Activated CD4-positive, alpha-beta memory T cell treated with anti-CD3 and anti-CD28 coated beads, Interleukin-2, amount 10 ng/mL, durations not matched to agents 7 days and 5 days (primary cell): ENCODE data around the gene DAGLB. TPM values are rescaled to one million over a fixed set of nuclear protein-coding genes. Genes with fewer than 3 reads are reported as not detected.
"Not testable (repeated sequence)": the region's sequence is repeated elsewhere in the genome, so short reads cannot be mapped to it uniquely, and the experiment has no call there.

Source experiments
- CTCF ChIA-PET: fragments of 350-600 bp; sonication (Branson Sonifier 250); formaldehyde crosslinking; loops from one replicate; lab custom pipeline; 2021; ENCODE audit warnings: antibody characterized with exemption, inconsistent platforms; lab: Charles Lee
- POLR2A ChIA-PET: fragments of 350-600 bp; sonication (Branson Sonifier 250); formaldehyde crosslinking; loops from one replicate; lab custom pipeline; 2021; ENCODE audit warnings: antibody characterized with exemption; lab: Charles Lee
- DNase-seq: peaks from one replicate; pipeline ENCODE4 v3.0.0-alpha.2; 2020
- H3K27ac Mint-ChIP-seq: one replicate; pipeline ENCODE4 v1.8.0; 2021; ENCODE audit warnings: mild to moderate bottlenecking, mixed read lengths
- H3K27me3 Mint-ChIP-seq: one replicate; pipeline ENCODE4 v1.8.0; 2021; ENCODE audit warnings: mixed read lengths
- H3K36me3 Mint-ChIP-seq: one replicate; pipeline ENCODE4 v1.8.0; 2021; ENCODE audit warnings: low read depth, mixed read lengths
- H3K4me1 Mint-ChIP-seq: one replicate; pipeline ENCODE4 v1.8.0; 2021; ENCODE audit warnings: mixed read lengths
- H3K4me3 Mint-ChIP-seq: one replicate; pipeline ENCODE4 v1.8.0; 2021; ENCODE audit warnings: mild to moderate bottlenecking, mixed read lengths
- H3K9me3 Mint-ChIP-seq: one replicate; pipeline ENCODE4 v1.8.0; 2021; ENCODE audit warnings: mixed read lengths
- total RNA-seq, 2 experiments: library from RNA; stranded (reverse); gene quantifications; one replicate each; pipeline ENCODE4 v1.2.3, GENCODE V29; 2021

The DAGLB gene
- total RNA-seq, 2 experiments from 2014 or later = 15.7 to 16.5 TPM

DNA sequence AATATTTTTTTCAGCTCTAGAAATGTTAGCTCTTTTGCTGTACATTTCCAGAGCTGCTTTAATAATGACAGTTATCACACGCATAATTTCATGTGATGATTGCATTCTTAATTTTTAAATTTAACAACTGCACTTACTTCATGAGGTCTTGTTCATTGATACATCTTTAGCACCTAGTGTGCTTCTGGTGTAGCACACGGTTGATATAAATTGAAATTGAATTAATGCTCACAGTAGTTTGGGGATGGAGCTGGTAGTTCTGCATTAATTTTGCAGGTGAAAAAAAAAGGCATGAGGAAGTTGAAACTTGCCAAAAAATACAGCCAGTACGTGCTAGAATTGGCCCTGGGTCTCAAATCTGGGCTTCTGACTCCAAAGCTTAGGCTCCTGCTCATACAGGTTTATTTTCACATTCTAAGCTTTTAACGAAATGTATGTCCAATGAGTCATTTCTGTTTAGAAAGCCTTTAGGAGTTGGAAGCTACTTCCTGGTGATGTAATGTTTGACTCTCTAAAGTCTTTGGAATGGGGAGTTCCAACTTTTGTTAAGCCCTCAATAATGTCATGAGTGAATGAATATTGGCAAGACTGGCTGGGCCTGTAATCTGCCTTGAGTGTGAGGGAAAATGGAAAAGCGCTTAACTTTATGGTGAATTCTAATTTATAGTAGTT lies 62.5 kb downstream of the DAGLB start:
- no peak for DNase-seq
- no peaks in the 10 kb centered on the region for H3K9me3 Mint-ChIP-seq
- no peaks in the 10 kb centered on the region for H3K27me3 Mint-ChIP-seq
- no peak overlapping the region for H3K4me3 Mint-ChIP-seq
- ChIA-PET CTCF (interaction anchor here (0.7 to 1.2 kb wide), 2 partner anchors 35 to 743 kb away, joined by 3 to 4 read pairs; no protein-coding TSS in a partner anchor), POLR2A (interaction anchor here (2.6 kb wide), 1 partner anchor 9 kb away, joined by 10 read pairs; no protein-coding TSS in a partner anchor)
- H3K36me3 Mint-ChIP-seq = peaks cover 36% of the 10 kb centered on the region
- peak overlapping the region; percentile 37 for H3K27ac Mint-ChIP-seq
- H3K4me1 Mint-ChIP-seq = peaks cover 63% of the 10 kb centered on the region

DNA sequence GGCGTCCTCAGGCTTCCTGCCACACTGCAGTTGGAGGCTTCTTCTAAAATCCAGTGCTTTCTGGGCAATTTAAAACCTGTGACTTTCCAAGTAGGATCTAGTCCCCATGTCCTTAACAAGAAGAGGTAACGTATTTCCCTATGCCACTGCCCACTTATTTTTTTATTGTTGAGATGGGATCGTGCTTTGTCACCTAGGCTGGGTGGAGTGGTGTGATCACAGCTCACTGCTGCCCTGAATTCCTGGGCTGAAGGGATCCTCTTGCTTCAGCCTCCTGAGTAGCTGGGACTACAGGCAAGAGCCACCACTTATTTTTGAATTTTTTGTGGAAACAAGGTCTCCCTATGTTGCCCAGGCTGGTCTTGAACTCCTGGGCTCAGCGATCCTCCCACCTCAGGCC lies 63.4 kb downstream of the DAGLB start:
- CTCF ChIA-PET = interaction anchor here (0.7 to 1.2 kb wide), 2 partner anchors 34 to 742 kb away, joined by 3 to 4 read pairs; no protein-coding TSS in a partner anchor
- H3K4me3 Mint-ChIP-seq = no peak overlapping the region

DNA sequence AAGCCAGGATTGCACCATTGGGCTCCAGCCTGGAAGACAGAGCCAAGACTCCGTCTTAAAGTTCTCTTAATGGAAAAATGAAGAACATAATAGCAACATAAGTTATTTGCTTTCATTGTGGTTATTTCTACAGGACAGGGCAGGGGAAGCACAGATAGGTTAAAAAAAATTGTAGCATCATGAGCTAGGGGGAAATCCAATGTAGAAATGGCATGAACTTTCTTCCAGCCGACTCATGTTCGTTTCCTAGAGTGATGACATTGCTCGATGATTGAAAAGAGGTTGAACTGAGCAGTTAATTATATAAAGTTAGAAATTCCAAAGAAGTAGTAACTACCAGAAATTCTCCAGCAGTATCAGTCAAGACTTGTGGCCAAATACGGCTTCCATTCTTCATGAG lies 64.9 kb downstream of the DAGLB start:
- H3K27me3 Mint-ChIP-seq = no peaks in the 10 kb centered on the region
- no peaks in the 10 kb centered on the region for H3K9me3 Mint-ChIP-seq
- ChIA-PET CTCF (interaction anchor here (0.5 to 0.9 kb wide), 3 partner anchors 17 to 77 kb away, joined by 3 to 4 read pairs (median 3); no protein-coding TSS in a partner anchor), POLR2A (no interaction called here)
- H3K27ac Mint-ChIP-seq = no peak overlapping the region
- peaks cover 40% of the 10 kb centered on the region for H3K36me3 Mint-ChIP-seq
- no peak overlapping the region for H3K4me3 Mint-ChIP-seq
- H3K4me1 Mint-ChIP-seq = peaks cover 73% of the 10 kb centered on the region
- DNase-seq = no peak

More for the DNA sequence above, 63.4 kb downstream of the DAGLB start:
- peaks cover 69% of the 10 kb centered on the region for H3K4me1 Mint-ChIP-seq
- H3K27me3 Mint-ChIP-seq = no peaks in the 10 kb centered on the region
- DNase-seq = no peak
- H3K9me3 Mint-ChIP-seq = no peaks in the 10 kb centered on the region
- no peak overlapping the region for H3K27ac Mint-ChIP-seq
- POLR2A ChIA-PET = no interaction called here
- H3K36me3 Mint-ChIP-seq = peaks cover 42% of the 10 kb centered on the region

DNA sequence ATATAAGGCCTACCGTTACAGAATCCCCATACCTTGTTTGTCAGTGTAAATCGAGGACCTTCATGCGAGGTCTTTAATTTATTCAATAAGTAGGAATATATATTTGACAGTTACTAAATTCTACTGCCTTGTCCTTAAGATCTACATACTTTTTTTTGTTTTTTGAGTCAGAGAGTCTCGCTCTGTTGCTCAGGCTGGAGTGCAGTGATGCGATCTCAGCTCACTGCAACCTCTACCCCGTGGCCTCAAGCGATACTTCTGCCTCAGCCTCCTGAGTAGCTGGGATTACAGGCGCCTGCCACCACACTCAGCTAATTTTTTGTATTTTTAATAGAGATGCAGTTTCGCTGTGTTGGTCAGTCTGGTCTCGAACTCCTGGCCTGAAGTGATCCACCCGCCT lies 65.9 kb downstream of the DAGLB start:
- H3K9me3 Mint-ChIP-seq, H3K27ac Mint-ChIP-seq, H3K4me3 Mint-ChIP-seq, POLR2A ChIA-PET, DNase-seq, H3K27me3 Mint-ChIP-seq: not testable (repeated sequence)
- CTCF ChIA-PET = interaction anchor here (0.7 kb wide), 1 partner anchor 375 kb away, joined by 3 read pairs; no protein-coding TSS in a partner anchor
- H3K36me3 Mint-ChIP-seq = peaks cover 34% of the 10 kb centered on the region
- H3K4me1 Mint-ChIP-seq = peaks cover 76% of the 10 kb centered on the region

DNA sequence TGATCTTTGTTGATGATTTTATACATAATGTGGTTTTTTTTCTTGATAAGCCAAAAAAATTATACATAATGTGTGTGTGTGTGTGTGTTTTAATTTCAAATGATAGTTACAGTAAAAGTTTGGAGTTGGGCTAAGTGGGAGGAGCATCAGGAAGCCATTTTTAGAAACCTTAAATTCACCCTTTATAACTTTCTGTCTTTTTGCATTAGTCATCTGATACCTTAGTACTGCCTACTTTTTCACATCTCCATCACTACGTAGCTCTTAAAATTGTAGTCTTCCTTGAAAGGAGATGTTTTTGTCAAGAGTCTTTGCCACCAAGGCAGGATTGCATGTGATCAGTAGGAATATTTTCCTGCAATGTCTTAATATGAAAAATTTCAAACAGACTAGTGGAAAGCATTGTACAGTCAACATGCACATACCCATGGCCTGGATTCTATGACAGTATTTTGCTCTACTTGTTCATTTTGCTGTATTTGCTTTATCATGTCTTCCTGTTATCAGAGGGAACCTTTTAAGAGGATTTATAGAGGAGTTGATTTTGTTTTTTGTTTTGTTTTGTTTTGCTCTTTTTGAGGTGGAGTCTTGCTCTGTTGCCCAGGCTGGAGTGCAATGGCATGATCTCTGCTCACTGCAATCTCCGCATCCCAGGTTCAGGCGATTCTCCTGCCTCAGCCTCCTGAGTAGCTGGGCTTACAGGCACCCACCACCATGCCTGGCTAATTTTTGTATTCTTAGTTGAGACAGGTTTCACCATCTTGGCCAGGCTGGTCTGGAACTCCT lies 67.3 kb downstream of the DAGLB start:
- Mint-ChIP-seq H3K9me3 (no peaks in the 10 kb centered on the region), H3K4me1 (peaks cover 72% of the 10 kb centered on the region), H3K27me3 (no peaks in the 10 kb centered on the region), H3K4me3 (no peak overlapping the region), H3K27ac (peak overlapping the region; percentile 17), H3K36me3 (peaks cover 33% of the 10 kb centered on the region)
- DNase-seq = no peak
- ChIA-PET CTCF (no interaction called here), POLR2A (no interaction called here)

DNA sequence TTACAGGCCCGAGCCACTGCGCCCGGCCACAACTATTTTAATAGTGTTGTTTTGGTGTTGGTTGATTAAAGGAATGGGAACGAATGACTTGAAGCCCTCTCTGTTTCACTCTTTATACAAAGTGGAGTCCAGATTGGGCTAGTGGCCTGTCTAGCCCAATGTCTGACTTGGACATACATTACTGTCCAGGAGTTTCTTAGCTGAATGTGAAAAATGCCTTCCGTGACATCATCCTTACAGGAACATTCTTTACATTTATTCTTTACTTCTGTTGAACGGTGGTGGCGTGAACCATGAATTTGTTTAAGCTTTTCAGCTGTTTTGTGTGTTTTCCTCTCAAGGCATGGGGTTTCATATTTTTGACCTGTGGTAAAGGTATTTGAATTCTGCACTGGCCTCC lies 67.9 kb downstream of the DAGLB start:
- ChIA-PET POLR2A (no interaction called here), CTCF (no interaction called here)
- Mint-ChIP-seq H3K4me1 (peaks cover 69% of the 10 kb centered on the region), H3K9me3 (no peaks in the 10 kb centered on the region), H3K27ac (peak overlapping the region; percentile 16), H3K27me3 (no peaks in the 10 kb centered on the region), H3K36me3 (peaks cover 36% of the 10 kb centered on the region), H3K4me3 (no peak overlapping the region)
- no peak for DNase-seq

DNA sequence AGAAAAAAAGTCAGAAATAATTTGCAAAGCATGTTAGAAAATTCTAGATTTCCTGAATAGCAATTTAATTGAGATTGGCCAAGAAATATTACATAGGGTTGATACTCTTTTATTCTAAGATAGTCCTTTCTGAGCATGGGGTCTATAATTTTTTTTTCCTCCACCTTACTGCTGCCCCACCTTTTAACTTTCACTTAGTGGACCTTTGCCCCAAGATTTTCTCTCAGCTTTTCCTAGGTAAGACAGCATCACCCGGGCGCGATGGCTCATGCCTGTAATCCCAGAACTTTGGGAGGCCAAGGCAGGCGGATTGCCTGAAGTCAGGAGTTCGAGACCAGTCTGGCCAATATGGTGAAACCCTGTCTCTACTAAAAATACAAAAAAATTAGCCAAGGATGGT lies 69.2 kb downstream of the DAGLB start:
- Mint-ChIP-seq H3K36me3 (peaks cover 32% of the 10 kb centered on the region), H3K4me1 (peaks cover 61% of the 10 kb centered on the region)
- DNase-seq, CTCF ChIA-PET, H3K4me3 Mint-ChIP-seq, H3K27me3 Mint-ChIP-seq, H3K9me3 Mint-ChIP-seq, H3K27ac Mint-ChIP-seq: not testable (repeated sequence)
- POLR2A ChIA-PET = interaction anchor here (0.6 kb wide), 1 partner anchor 95 kb away, joined by 3 read pairs; no protein-coding TSS in a partner anchor

DNA sequence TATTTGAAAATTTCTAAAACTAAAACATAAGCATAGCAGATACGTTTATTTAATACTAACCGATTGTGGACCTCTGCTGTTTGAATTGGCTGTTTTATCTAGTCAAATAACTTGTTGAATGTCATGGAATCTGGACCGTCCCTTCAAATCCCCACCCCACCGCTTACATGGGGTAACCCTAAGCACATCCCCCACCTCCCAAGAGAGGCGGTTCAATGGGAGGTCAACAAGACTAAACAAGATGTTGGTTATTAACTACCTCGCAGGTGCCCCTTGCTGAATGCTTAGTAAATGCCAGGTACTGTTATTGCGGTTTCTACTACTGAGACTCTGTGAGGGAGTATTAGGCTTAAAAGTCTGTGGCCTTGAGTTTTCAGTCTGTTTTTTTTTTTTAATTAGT lies 70.9 kb downstream of the DAGLB start:
- peak overlapping the region; percentile 52 for H3K27ac Mint-ChIP-seq
- no peaks in the 10 kb centered on the region for H3K27me3 Mint-ChIP-seq
- no peak for DNase-seq
- POLR2A ChIA-PET = interaction anchor here (0.9 to 1.5 kb wide), 3 partner anchors 9 to 23 kb away, joined by 3 to 10 read pairs (median 3); no protein-coding TSS in a partner anchor
- H3K4me3 Mint-ChIP-seq = peak overlapping the region; percentile 64
- peaks cover 53% of the 10 kb centered on the region for H3K4me1 Mint-ChIP-seq
- H3K9me3 Mint-ChIP-seq = no peaks in the 10 kb centered on the region
- peaks cover 29% of the 10 kb centered on the region for H3K36me3 Mint-ChIP-seq
- CTCF ChIA-PET = interaction anchor here (0.7 to 0.8 kb wide), 3 partner anchors 15 to 26 kb away, joined by 3 to 4 read pairs (median 3); no protein-coding TSS in a partner anchor

DNA sequence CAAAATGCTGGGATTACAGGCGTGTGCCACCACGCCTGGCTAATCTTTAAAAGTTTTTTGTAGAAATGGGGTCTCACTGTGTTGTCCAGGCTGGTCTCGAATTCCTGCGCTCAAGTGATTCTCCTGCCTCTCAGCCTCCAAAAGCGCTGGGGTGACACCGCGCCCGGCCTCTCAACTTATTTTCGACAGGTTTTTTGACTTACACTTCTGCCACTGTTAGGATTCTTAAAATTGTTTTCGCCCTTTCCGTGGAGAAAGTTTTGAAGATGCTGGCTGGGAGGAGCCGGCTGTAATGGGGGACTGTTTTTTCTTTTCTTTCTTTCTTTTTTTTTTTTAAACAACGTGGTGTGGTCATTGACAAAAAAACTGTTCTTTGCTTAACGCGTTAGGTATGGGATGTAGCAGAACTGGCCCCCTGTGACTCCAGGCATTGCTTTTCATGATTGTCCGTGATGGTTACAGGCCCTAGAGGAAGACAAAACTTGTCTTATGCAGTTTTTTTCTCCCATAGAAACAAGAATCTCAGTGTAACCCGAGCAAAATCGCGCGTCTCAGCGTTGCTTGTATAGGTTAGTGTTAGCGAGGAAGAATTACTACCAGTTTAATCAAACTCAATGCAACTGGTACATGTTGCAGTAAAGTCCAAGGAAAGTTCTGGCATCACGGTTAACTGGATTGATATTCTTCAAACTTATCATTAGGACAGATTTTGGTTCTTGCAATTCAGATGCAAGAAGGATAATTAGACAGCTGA lies 72.2 kb downstream of the DAGLB start:
- H3K4me1 Mint-ChIP-seq = peaks cover 41% of the 10 kb centered on the region
- peak overlapping the region; percentile 92 for H3K4me3 Mint-ChIP-seq
- POLR2A ChIA-PET = interaction anchor here (1.5 kb wide), 1 partner anchor 11 kb away, joined by 10 read pairs; no protein-coding TSS in a partner anchor
- peaks cover 25% of the 10 kb centered on the region for H3K36me3 Mint-ChIP-seq
- H3K27me3 Mint-ChIP-seq = no peaks in the 10 kb centered on the region
- DNase-seq = peak; percentile 38
- CTCF ChIA-PET = no interaction called here
- peak overlapping the region; percentile 83 for H3K27ac Mint-ChIP-seq
- no peaks in the 10 kb centered on the region for H3K9me3 Mint-ChIP-seq

DNA sequence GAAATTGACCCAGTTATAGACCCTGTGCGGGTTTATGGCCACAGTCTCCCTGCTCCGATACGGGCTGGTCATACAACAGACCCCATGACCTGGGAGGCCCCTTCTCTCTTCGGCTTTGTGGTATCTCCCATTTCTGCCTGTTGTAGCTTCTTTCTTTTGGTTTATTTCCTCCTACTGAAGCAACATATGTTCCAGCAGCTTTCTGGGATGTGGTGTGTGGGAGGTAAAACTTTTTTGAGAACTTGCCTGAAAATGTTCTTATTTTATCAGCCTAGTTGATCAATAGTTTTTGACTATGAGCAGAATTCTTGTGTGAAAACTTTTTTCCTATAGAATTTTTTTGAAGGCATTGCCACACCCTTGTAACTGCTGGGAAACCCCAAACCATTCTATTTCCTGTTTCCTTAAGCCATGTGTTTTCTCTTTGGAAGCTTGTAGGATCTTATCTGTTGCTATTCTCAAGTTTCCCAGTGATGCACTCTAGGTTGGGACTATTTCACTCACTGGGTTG lies 80.0 kb downstream of the DAGLB start:
- H3K27ac Mint-ChIP-seq = no peak overlapping the region
- H3K27me3 Mint-ChIP-seq = no peaks in the 10 kb centered on the region
- CTCF ChIA-PET = no interaction called here
- no peaks in the 10 kb centered on the region for H3K36me3 Mint-ChIP-seq
- peaks cover 7% of the 10 kb centered on the region for H3K4me1 Mint-ChIP-seq
- no peak overlapping the region for H3K4me3 Mint-ChIP-seq
- no peak for DNase-seq
- POLR2A ChIA-PET = no interaction called here
- H3K9me3 Mint-ChIP-seq = no peaks in the 10 kb centered on the region

DNA sequence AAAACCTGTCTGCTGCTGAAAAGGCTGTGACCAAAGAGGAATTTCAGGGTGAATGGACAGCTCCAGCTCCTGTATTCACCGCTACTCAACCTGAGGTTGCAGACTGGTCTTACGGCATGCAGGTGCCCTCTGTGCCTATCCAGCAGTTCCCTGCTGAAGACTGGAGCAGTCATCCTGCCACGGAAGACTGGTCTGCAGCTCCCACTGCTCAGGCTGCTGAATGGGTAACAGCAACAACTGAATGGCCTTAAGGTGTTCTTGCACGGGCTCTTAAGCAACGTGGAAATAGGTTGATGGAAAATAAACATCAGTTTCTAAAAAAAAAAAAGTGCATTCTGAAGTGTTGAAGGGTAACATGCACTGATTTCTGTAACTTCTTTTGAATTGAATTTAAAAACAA lies 82.3 kb downstream of the DAGLB start:
- Mint-ChIP-seq H3K36me3 (no peaks in the 10 kb centered on the region), H3K4me1 (peaks cover 9% of the 10 kb centered on the region), H3K27me3 (no peaks in the 10 kb centered on the region), H3K9me3 (no peaks in the 10 kb centered on the region), H3K4me3 (no peak overlapping the region), H3K27ac (no peak overlapping the region)
- CTCF ChIA-PET = no interaction called here
- POLR2A ChIA-PET = no interaction called here
- DNase-seq = no peak

DNA sequence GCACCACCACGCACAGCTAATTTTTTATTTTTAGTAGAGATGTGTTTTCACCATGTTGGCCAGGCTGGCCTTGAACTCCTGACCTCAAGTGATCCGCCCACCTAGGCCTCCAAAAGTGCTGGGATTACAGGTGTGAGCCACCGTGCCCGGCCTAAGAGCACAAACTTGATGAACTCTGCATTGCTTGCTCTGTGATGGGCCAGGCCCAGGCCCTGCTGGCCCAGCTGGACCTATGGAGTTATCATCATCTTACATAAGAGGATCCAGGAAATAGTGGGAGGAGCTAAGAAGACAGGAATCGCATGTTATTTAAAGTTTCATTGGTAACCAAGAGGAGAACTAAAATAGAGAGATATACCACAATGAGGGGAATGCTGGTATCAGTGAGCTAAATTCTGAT lies 86.9 kb downstream of the DAGLB start:
- H3K4me1 Mint-ChIP-seq = peaks cover 3% of the 10 kb centered on the region
- H3K9me3 Mint-ChIP-seq = no peaks in the 10 kb centered on the region
- no peaks in the 10 kb centered on the region for H3K36me3 Mint-ChIP-seq
- ChIA-PET CTCF (interaction anchor here (0.5 to 0.8 kb wide), 2 partner anchors 87 to 214 kb away, joined by 3 to 4 read pairs; no protein-coding TSS in a partner anchor), POLR2A (no interaction called here)
- no peaks in the 10 kb centered on the region for H3K27me3 Mint-ChIP-seq
- H3K4me3 Mint-ChIP-seq = no peak overlapping the region
- no peak for DNase-seq
- no peak overlapping the region for H3K27ac Mint-ChIP-seq
